HG03575 (cell line): ENCODE results near the gene ESRRA.

ENCODE experiments used
- ATAC-seq: cut with Tn5 transposase; IDR thresholded peaks from one replicate; pipeline ENCODE4 v1.9.1; 2021; ENCODE audit not compliant: unreplicated experiment, insufficient number of reproducible peaks, low FRiP score; ENCODE audit errors: extremely low read depth

The ESRRA gene

DNA sequence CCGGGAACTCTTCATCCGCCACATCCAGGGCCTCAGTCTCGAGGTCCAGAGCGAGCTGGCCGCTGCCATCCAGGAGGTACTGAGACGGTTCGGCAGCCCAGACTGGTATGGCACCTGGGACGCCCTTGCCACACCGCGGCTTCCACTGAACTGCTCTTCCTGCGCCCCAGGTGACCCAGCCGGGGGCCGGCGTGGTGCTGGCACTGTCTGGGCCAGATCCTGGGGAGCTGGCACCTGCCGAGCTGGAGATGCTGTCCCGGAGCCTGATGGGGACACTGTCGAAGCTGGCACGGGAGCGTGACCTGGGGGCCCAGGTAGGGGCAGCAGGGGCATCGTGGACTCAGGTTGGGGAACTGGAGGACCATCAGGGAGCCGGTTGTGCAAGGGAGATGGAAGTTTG, 36.1 kb downstream of the ESRRA start:
- ATAC-seq: no peak

GRCh38 chr11:64341851-64342791, 36.8 kb downstream of the ESRRA start:
- no peak for ATAC-seq

GRCh38 chr11:64342869-64343745, 37.8 kb downstream of the ESRRA start:
- ATAC-seq: no peak

- ATAC-seq: no peak
Measured at GRCh38 chr11:64343767-64344559, 38.6 kb downstream of the ESRRA start.

DNA sequence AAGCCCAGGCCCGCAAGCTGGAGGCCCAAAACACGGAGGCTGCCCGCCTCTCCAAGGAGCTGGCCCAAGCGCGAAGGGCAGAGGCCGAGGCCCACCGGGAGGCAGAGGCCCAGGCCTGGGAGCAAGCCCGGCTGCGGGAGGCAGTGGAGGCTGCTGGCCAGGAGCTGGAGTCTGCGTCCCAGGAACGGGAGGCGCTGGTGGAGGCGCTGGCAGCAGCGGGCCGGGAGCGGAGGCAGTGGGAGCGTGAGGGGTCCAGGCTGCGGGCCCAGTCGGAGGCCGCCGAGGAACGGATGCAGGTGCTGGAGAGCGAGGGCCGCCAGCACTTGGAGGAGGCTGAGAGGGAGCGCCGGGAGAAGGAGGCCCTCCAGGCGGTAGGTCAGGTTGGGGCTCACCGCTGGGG, 39.5 kb downstream of the ESRRA start:
- no peak for ATAC-seq

DNA sequence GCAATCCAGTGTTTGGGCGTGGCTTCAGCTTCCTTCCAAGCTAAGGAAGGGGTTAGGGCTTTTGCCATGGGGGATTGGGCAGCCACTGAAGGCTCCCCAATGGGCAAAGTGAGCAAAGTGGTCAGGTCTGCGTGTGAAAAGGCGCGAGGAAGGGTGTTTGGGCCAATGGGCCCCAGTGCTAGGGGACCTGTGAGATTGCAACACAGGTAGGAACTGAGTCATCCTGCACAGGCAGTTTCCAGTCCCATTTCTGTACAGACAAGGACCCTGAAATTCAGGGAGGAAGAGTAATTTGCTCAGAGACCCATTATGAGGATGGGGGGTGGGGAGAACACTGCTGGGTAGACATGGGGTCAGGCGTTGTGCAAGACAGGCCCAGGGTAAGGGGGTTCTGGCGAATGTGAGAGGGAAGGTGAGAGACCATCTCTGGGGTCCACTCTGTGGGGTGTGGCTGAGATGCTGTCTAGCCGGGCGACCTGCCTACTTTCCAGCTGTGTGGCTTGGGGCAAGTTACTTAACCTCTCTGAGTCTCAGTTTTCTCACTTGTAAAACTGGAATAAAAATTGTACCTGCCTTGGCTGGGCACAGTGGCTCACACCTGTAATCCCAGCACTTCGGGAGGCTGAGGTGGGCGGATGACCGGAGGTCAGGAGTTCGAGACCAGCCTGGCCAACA, 42.0 kb downstream of the ESRRA start:
- ATAC-seq: no peak

DNA sequence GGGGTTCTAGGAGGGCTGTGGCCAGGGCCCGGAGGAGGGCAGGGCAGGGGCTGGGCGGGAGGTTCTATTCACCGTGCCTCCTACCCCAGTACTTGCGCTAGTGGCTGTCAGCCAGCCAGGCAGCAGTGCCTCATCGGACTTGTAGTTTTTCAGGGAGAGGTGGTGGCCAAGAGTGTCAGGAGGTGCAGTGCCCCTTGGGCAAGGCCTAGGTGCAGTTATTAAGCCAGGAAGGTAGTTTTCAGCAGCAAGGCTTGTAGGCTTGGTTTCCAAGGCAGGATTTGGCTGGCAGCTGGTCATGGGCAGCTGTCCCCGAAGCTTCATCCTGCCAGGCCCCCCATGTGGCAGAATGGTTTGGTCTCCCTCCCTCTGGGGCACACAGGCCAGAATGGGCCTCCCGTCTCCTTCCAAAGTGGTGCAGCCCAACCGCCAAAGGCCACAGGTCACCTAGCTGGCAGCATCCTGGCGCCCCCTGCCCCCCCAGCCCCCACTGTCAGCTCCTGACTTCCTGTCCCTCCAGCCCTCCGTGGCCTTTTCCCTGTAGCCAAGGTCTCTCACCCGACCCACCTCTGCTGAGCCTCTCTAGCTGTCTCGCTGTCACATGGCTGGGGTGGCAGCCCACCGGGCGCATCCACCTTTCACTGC, 43.2 kb downstream of the ESRRA start:
- ATAC-seq: no peak

DNA sequence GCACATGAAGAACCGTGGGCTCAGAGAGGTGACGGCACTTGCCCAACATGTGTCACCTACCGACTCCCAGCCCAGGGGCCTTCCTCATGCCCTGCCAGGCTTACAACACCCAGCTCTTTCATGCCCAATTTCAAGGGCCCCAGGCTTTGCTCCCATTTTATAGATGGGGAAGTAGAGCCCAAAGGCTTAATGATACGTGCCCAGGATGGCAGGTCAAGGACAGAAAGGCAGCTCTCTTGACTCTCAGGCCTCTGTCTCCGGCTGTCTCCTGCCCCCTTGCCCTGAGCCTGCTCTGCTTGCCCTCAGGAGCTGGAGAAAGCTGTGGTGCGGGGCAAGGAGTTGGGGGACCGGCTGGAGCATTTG, 43.7 kb downstream of the ESRRA start:
- ATAC-seq: no peak

DNA sequence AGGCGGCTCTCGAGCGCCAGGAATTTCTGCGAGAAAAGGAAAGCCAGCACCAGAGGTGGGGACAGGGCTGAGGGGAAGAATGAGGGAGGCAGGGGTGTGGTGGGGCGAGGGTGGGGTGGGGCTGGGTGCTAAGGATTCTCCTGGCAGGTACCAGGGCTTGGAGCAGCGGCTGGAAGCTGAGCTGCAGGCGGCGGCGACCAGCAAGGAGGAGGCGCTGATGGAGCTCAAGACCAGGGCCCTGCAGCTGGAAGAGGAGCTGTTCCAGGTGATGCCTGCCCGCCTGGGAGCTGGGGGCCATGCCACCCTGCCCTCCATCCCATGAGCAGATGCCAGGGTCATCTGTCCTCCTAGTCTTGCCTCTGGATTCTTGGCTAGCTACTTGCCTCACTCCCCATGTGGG, 44.1 kb downstream of the ESRRA start:
- ATAC-seq: no peak

GRCh38 chr11:64351136-64351631, 45.9 kb downstream of the ESRRA start:
- ATAC-seq: no peak

DNA sequence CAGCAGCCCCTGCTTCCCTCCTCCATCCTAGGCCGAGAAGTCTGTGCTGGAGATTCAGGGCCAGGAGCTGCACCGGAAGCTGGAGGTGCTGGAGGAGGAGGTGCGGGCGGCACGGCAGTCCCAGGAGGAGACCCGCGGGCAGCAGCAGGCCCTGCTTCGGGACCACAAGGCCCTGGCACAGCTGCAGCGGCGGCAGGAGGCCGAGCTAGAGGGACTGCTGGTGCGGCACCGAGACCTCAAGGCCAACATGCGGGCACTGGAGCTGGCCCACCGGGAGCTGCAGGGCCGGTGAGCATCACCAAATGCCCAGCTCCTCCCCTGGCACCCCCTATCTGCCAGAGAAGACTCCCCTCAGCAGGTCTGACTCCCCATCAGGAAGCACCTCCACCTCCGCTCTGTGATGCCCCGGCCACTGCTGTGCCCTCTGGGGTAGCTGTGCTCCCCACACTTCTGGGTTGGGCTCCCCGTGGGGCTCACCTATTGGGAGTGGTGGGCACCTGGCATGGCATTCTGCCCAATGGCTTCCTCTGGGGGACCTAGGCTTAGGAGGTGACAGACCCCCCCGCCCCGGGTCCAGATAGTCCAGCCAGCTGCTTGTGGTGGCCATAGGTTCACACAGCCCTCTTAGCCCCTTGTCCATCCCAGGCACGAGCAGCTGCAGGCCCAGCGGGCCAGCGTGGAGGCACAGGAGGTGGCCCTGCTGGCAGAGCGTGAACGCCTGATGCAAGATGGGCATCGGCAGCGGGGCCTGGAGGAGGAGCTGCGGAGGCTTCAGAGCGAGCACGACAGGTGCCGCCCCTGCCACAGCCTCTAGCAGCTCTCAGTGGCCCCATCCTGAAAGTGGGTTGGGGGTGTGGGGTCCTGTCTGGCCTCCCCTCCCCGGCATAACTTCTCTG, 47.0 kb downstream of the ESRRA start:
- ATAC-seq: no peak

DNA sequence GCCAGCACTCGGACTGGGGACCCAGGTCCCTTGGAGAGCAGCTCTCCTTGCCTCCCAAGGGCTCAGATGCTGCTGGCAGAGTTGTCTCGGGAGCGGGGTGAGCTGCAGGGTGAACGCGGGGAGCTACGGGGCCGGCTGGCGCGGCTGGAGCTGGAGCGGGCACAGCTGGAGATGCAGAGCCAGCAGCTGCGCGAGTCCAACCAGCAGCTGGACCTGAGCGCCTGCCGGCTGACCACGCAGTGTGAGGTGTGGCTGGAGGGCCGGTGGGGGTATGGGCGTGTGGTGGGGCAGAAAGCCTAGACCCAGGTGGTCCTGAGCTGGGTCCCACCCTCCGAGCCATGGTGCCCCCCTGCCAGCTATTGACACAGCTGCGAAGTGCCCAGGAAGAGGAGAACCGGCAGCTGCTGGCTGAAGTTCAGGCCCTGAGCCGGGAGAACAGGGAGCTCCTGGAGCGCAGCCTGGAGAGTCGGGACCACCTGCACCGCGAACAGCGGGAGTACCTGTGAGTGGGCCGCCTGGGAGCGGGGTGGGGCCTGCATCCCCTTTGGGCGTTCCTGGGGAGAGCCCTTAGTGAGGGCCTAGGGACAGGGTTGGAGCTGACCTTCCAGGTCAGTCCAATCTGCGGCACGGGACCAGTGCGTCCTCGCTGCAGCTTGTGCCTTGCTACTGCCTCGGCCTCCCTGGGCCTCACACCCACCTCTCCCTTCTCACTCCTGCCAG, 47.8 kb downstream of the ESRRA start:
- no peak for ATAC-seq

GRCh38 chr11:64353715-64354506, 48.6 kb downstream of the ESRRA start:
- ATAC-seq: no peak

GRCh38 chr11:64355078-64355940, 50.0 kb downstream of the ESRRA start:
- no peak for ATAC-seq
